ENCODE results near the gene GM2A. TPM values are rescaled to one million over a fixed set of nuclear protein-coding genes. Genes with fewer than 3 reads are reported as not detected.
"Not testable (repeated sequence)": the region's sequence is repeated elsewhere in the genome, so short reads cannot be mapped to it uniquely, and the experiment has no call there.

The GM2A gene
- total RNA-seq, 1 donor from 2014 or later = 51.3 TPM

- ChIA-PET POLR2A (interaction anchor here (1.5 to 3.2 kb wide), 4 partner anchors 13 to 842 kb away, joined by 4 to 41 read pairs (median 30); partner anchors contain the start of genes CCDC69 and CD74), CTCF (interaction anchor here (1.1 to 1.2 kb wide), 2 partner anchors 89 to 203 kb away, joined by 3 read pairs; no protein-coding TSS in a partner anchor)
- Mint-ChIP-seq H3K4me3 (peak overlapping the region; percentile 96), H3K36me3 (ENCODE audit: low read depth) (peaks cover 28% of the 10 kb centered on the region), H3K27ac (peak overlapping the region; percentile 96), H3K4me1 (peaks cover 81% of the 10 kb centered on the region), H3K27me3 (no peaks in the 10 kb centered on the region), H3K9me3 (no peaks in the 10 kb centered on the region)
- no peak for TF ChIP-seq CTCF (IDR thresholded peaks at IDR 0.05)
- ATAC-seq (ENCODE audit: low read depth) (no peak), DNase-seq (no peak)
- intact Hi-C loops (cut with micrococcal nuclease) = loop anchor here (5.0 to 10.0 kb wide), 3 partner anchors 172 to 897 kb away; partner anchors contain the start of genes TCOF1 and TNIP1
Observed at GRCh38 chr5:151254556-151254955, 1.6 kb downstream of the GM2A start.

GRCh38 chr5:151254990-151255389 is 2.0 kb downstream of the GM2A start:
- DNase-seq; CTCF ChIA-PET; ATAC-seq (ENCODE audit: low read depth); H3K9me3 Mint-ChIP-seq; H3K27me3 Mint-ChIP-seq: not testable (repeated sequence)
- POLR2A ChIA-PET = interaction anchor here (1.5 kb wide), 1 partner anchor 842 kb away, joined by 4 read pairs; the partner anchor contains the start of gene CD74
- Mint-ChIP-seq H3K4me1 (peaks cover 85% of the 10 kb centered on the region), H3K4me3 (peak overlapping the region; percentile 96), H3K27ac (peak overlapping the region; percentile 96), H3K36me3 (ENCODE audit: low read depth) (peaks cover 32% of the 10 kb centered on the region)
- intact Hi-C loops (cut with micrococcal nuclease) = loop anchor here (5.0 to 10.0 kb wide), 3 partner anchors 173 to 898 kb away; partner anchors contain the start of genes TCOF1 and TNIP1

GRCh38 chr5:151255621-151256286 is 2.8 kb downstream of the GM2A start:
- H3K9me3 Mint-ChIP-seq = no peaks in the 10 kb centered on the region
- CTCF ChIA-PET = interaction anchor here (0.5 kb wide), 1 partner anchor 141 kb away, joined by 3 read pairs; no protein-coding TSS in a partner anchor
- peaks cover 84% of the 10 kb centered on the region for H3K4me1 Mint-ChIP-seq
- peaks cover 33% of the 10 kb centered on the region for H3K36me3 Mint-ChIP-seq (ENCODE audit: low read depth)
- TF ChIP-seq CTCF (IDR thresholded peaks at IDR 0.05) = no peak
- peak; percentile 35 for ATAC-seq (ENCODE audit: low read depth)
- intact Hi-C loops (cut with micrococcal nuclease) = loop anchor here (1.0 to 10.0 kb wide), 2 partner anchors 41 to 631 kb away; no protein-coding TSS in a partner anchor
- POLR2A ChIA-PET = interaction anchor here (1.2 kb wide), 1 partner anchor 132 kb away, joined by 4 read pairs; no protein-coding TSS in a partner anchor
- no peak for DNase-seq
- peak overlapping the region; percentile 96 for H3K27ac Mint-ChIP-seq
- H3K27me3 Mint-ChIP-seq = no peaks in the 10 kb centered on the region
- peak overlapping the region; percentile 96 for H3K4me3 Mint-ChIP-seq

GRCh38 chr5:151257731-151258181 is 4.8 kb downstream of the GM2A start:
- H3K27ac Mint-ChIP-seq = peak overlapping the region; percentile 96
- peak overlapping the region; percentile 62 for H3K4me3 Mint-ChIP-seq
- CTCF ChIA-PET = interaction anchor here (1.1 to 2.5 kb wide), 5 partner anchors 16 to 205 kb away, joined by 4 to 11 read pairs (median 8); no protein-coding TSS in a partner anchor
- no peak for DNase-seq
- peak; percentile 25 for ATAC-seq (ENCODE audit: low read depth)
- H3K36me3 Mint-ChIP-seq (ENCODE audit: low read depth) = peaks cover 46% of the 10 kb centered on the region
- H3K27me3 Mint-ChIP-seq = no peaks in the 10 kb centered on the region
- POLR2A ChIA-PET = interaction anchor here (0.6 to 2.4 kb wide), 16 partner anchors 11 to 845 kb away, joined by 3 to 18 read pairs (median 4); partner anchors contain the start of genes CCDC69, CD74 and TNIP1
- TF ChIP-seq CTCF (IDR thresholded peaks at IDR 0.05) = no peak
- peaks cover 81% of the 10 kb centered on the region for H3K4me1 Mint-ChIP-seq
- no peaks in the 10 kb centered on the region for H3K9me3 Mint-ChIP-seq
- intact Hi-C loops (cut with micrococcal nuclease) = loop anchor here (1.0 to 10.0 kb wide), 2 partner anchors 13 to 633 kb away; no protein-coding TSS in a partner anchor

- peaks cover 77% of the 10 kb centered on the region for H3K4me1 Mint-ChIP-seq
- no peak for TF ChIP-seq CTCF (IDR thresholded peaks at IDR 0.05)
- intact Hi-C loops (cut with micrococcal nuclease) = loop anchor here (10.0 kb wide), 1 partner anchor 633 kb away; no protein-coding TSS in a partner anchor
- DNase-seq = no peak
- CTCF ChIA-PET = interaction anchor here (1.1 to 2.5 kb wide), 4 partner anchors 17 to 206 kb away, joined by 4 to 11 read pairs (median 9); no protein-coding TSS in a partner anchor
- H3K4me3 Mint-ChIP-seq = peak overlapping the region; percentile 62
- H3K27ac Mint-ChIP-seq = peak overlapping the region; percentile 96
- peaks cover 46% of the 10 kb centered on the region for H3K36me3 Mint-ChIP-seq (ENCODE audit: low read depth)
- no peak for ATAC-seq (ENCODE audit: low read depth)
- no peaks in the 10 kb centered on the region for H3K27me3 Mint-ChIP-seq
- H3K9me3 Mint-ChIP-seq = no peaks in the 10 kb centered on the region
- POLR2A ChIA-PET = interaction anchor here (0.8 to 2.4 kb wide), 12 partner anchors 10 to 845 kb away, joined by 3 to 18 read pairs (median 4); partner anchors contain the start of genes CCDC69, CD74 and TNIP1
Observed at GRCh38 chr5:151258201-151258611, 5.2 kb downstream of the GM2A start.

Measured in activated B cell treated with CpG ODN at 0.5 μM for 24 hours (primary cell).